GM19035 (cell line): ENCODE data around the gene CPPED1.
"Not testable (repeated sequence)": the region's sequence is repeated elsewhere in the genome, so short reads cannot be mapped to it uniquely, and the experiment has no call there.

ENCODE experiments used
- ATAC-seq: cut with Tn5 transposase; IDR thresholded peaks from one replicate; pipeline ENCODE4 v1.9.1; 2021; ENCODE audit not compliant: unreplicated experiment

CPPED1 gene

GRCh38 chr16:12802661-12803060 lies 1.0 kb downstream of the CPPED1 start:
- no peak for ATAC-seq

DNA sequence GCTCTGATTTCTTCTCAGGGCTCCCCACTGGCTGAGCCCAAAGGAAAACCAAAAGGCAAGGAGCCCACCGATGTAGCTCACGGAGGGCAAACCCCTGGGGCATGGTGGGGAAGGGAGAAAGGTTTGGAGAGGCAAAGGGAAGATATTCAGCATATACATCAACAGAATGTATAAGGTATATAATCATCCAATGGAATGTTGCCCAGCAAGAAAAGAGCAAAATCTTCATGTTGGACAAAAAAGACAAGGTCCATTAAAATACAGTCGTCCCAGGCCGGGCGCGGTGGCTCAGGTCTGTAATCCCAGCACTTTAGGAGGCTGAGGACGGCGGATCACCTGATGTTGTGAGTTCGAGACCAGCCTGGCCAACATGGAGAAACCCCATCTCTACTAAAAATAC lies 1.6 kb downstream of the CPPED1 start:
- no peak for ATAC-seq

DNA sequence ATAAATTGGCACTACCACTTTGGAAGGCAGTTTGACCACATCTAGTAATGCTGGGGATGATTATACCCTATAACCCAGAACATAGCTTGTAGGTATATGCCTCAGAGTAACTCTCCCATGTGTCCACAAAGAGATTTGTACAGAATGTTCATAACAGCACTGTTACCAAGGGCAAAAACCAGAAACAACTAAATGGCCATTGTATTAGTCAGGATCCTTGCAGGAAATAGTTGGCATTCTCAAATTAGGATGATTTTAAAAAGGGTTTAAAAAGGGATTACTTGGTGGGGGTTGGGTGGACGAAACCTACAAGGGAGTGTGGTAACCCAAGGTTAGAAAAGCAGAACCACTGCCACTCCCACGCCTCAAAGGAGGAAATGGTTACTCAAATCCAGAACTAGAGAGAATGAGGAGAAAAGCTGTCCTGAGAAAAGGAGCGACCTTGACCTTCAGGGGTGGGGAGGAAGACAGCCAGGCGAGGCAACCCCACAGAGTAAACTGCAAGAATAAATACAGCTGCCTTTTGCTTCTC lies 2.1 kb downstream of the CPPED1 start:
- no peak for ATAC-seq

GRCh38 chr16:12800817-12801216 lies 2.9 kb downstream of the CPPED1 start:
- ATAC-seq = no peak

GRCh38 chr16:12799996-12800395 lies 3.7 kb downstream of the CPPED1 start:
- ATAC-seq = not testable (repeated sequence)

DNA sequence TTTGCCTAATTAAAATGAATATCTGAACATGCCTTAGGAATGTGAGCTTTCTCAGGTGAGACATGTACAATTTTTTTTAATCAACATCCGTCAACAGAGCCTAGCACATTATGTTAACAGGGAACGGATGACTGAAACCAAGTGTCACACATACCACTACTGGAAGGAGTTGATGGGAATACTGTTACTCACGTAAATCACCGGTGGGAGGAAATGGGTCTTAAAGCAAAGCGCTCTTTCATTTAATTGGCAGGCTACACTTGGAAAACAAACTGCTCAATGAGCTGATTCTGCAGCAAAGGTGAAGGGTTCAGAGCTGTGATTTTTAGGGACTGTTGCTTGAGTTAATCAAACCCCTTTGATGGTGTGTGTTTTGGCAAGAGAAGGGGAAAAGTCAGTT lies 4.8 kb downstream of the CPPED1 start:
- ATAC-seq = no peak

- no peak for ATAC-seq
Measured at GRCh38 chr16:12798171-12798570, 5.5 kb downstream of the CPPED1 start.

GRCh38 chr16:12796498-12796897 lies 7.2 kb downstream of the CPPED1 start:
- ATAC-seq = no peak

DNA sequence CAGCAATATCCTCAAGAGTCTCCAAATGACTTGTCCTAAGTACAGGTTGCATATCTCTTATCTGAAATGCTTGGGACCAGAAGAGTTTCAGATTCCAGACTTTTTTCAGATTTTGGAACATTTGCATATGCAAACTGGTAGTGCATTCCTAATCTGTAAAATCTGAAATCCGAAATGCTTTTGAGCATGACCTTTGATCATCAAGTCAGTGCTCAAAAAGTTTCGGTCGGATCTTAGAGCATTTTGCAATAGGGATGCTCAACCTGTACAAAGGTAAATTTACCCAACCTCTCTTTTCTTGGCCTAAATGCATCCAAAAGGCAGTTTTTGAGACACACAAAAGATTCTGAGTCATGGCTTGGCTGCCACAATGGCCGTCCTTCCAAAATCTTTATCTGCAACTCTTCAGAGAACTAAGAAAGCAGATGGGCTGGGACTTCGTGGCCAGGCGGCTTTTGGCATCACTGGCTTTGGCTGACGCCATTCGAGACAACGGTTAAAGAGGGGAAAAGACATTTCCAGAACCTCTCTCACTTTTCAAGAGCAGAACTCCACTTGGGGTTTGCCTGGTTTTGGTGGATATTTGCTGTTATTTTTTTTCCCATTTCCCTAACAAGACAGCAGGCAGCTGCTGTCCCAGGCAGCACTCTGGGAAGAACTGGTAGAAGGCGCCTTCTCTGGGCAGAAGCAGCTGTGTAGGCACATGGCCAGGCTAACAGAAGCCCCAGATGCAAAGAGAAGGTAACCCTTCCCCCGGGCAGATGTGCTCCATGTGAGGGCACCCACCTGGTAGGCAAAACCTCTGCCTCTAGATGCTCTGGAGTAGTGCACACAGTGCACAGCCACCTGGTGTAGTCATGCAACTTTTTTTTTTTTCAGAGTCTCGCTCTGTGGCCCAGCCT lies 8.9 kb downstream of the CPPED1 start:
- ATAC-seq = no peak

- ATAC-seq = no peak
Measured at GRCh38 chr16:12793865-12794240, 9.8 kb downstream of the CPPED1 start.

DNA sequence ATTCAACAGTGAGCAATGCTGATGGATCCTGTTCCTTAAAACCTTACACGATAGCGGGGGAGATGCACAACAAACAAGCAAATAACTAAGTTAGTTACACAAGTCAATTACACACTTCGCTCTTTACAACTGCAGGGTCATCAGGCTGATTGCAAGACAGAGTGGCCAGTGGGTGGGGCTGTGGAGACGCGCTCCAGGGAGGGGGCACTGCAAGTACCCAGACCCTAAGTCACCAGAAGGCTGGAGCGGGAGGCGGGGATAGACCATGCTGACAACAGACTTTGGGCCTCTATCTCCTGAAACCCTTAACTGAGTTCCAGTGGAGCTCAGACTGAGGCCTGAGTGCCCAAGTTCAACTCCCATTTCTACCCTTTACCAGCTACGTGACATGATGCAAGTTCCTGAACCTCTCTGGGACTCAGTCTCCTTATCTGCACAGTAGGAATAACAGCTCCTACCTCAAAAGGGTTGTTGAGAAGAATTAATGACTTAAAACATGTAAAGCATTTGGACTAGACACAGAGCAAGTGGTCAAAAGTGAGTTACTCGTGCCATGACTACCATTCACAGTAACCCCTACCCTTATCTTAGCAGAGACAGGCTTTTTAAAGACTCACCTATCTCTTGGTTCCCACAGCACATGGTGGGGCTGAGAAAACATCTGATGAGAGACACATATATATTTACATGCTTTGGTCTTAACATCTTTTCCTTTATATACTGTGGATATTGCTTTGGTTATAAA lies 10.4 kb downstream of the CPPED1 start:
- no peak for ATAC-seq

- ATAC-seq = not testable (repeated sequence)
Measured at GRCh38 chr16:12792528-12792927, 11.2 kb downstream of the CPPED1 start.

DNA sequence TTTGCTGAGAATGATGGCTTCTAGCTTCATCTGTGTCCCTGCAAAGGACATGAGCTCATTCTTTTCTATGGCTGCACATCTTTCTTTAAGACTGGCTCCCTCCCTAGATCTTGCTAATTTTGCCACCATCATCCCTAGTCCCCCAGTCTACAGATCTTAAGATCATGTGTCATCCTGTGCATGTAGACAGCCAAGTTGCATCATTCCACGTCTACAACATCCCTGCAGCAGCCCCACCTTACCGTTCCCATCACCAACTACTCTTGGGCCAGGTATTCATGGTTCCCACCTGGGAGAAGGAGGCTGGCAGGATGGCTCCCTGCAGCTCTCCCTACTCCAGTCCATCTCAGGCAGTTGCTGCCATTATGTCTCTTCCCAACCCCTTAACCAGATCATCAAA lies 12.3 kb downstream of the CPPED1 start:
- ATAC-seq = no peak

GRCh38 chr16:12788758-12789157 lies 14.9 kb downstream of the CPPED1 start:
- no peak for ATAC-seq

DNA sequence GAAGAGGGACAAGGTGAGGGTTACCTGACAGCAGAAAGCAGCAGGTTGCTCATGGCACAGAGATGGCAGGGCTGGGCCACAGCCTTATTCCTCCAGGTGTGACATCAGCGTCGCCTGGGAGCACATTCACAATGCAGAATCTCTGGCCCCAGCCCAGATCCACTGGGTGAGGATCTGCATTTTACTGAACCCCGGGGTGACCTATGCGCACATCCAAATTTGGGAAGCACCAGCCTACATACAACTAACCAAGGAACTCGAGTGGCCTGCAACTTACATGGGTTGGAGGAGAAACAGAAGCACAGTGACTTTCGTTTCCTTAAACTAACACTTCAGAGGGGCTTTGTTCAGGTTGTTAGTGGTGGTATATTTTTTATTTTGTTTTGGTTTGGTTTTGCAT lies 17.6 kb downstream of the CPPED1 start:
- no peak for ATAC-seq

GRCh38 chr16:12784076-12784475 lies 19.6 kb downstream of the CPPED1 start:
- ATAC-seq = no peak

DNA sequence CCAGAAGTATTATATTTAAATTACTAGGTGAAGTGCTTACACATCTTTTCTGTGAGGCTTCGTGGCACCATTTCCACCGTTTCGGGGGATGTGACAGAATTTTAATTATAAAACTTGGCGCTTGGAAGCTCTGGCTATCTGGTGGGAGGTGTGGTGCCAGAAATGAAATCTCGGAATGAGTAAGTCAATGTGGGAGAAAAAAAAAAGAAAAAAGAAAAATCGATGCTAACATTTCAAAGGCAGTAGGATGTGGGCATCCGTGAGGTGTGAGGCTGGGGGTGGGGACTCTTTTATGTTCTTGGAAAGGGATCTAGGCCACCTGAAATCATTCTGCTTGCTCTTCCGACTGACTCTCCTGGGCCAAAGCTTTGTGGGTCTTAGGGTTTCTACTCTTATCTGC lies 21.9 kb downstream of the CPPED1 start:
- ATAC-seq = no peak

GRCh38 chr16:12780467-12780866 lies 23.2 kb downstream of the CPPED1 start:
- ATAC-seq = no peak

- ATAC-seq = no peak
Measured at GRCh38 chr16:12778726-12779125, 25.0 kb downstream of the CPPED1 start.

DNA sequence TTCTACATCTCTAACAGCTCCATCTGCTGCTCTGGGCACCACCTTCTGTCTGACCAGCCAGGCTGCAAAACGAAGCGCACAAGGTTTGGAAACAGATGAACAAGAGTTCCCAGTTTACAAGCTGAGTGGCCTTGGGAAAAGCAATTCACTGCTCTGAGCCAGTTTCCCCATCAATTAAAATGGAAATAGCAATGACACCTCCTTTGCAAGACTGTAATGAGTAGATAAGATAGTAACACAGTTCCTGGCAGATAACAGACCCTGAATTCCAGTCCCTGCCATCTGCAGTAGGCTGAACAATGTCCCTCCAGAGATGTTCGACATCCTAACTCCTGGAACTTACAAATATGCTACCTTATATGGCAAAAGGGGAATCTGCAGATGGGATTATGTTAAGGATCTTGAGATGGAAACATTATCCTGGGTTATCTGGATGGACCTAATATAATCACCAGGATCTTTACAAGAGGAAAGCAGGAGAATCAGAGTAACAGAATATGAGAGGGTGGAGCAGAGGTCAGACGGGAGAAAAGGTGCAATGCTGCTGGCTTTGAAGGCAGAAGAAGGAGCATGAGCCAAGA lies 27.9 kb downstream of the CPPED1 start:
- ATAC-seq = no peak

DNA sequence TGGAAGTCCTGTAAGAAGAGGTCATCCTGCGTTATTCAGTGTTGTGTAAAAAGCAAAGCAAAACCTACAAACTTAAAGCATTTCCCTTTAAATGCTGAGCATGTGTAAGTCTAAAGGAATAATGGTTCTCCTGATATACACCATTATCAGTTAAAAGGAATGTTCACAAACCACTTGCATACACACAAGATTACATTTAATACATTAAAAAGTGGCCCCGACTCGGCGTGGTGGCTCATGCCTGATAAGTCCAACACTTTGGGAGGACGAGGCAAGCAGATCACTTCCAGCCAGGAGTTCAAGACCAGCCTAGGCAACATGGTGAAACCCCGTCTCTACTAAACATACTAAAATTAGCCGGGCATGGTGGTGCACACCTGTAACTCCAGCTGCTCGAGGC lies 30.5 kb downstream of the CPPED1 start:
- ATAC-seq = no peak

GRCh38 chr16:12771341-12771798 lies 32.3 kb downstream of the CPPED1 start:
- ATAC-seq = no peak
